Activated CD8-positive, alpha-beta memory T cell treated with anti-CD3 and anti-CD28 coated beads for 36 hours (primary cell): ENCODE data around the gene VEPH1. TPM values are rescaled to one million over a fixed set of nuclear protein-coding genes. Genes with fewer than 3 reads are reported as not detected.

Experiments
- CTCF ChIA-PET: fragments of 350-600 bp; sonication (Branson Sonifier 250); formaldehyde crosslinking; loops from one replicate; lab custom pipeline; 2021; ENCODE audit warnings: antibody characterized with exemption; lab: Charles Lee
- POLR2A ChIA-PET: fragments of 350-600 bp; sonication (Branson Sonifier 250); formaldehyde crosslinking; loops from one replicate; lab custom pipeline; 2021; ENCODE audit warnings: antibody characterized with exemption; lab: Charles Lee
- total RNA-seq, 2 experiments: library from RNA; stranded (reverse); gene quantifications; one replicate each; pipeline ENCODE4 v1.2.3, GENCODE V29; 2021

VEPH1 gene
- total RNA-seq, 2 experiments from 2014 or later: not detected

- POLR2A ChIA-PET: no interaction called here
- CTCF ChIA-PET: no interaction called here
These were observed 24.1 kb upstream of the VEPH1 start for GRCh38 chr3:157527131-157527881.

DNA sequence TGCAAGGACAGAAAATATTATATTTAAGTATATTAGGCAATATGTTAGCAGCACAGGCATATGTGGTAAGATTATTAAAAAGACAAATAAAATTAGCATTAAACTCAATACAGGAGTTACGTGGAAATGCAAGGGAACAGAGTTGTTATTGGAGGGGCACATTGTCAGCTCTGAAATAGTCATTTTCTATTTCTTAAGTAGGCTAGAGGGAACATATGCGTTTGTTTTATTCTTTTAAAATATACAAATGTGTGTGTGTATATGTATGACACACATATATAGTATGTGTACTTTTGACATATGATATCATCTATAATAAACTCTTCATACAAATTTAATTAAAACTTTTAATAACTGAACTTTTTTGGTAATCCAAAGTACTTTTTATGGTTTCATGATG is 22.8 kb upstream of the VEPH1 start:
- CTCF ChIA-PET: no interaction called here
- POLR2A ChIA-PET: no interaction called here

- POLR2A ChIA-PET: no interaction called here
- CTCF ChIA-PET: interaction anchor here (1.5 kb wide), 1 partner anchor 9 kb away, joined by 4 read pairs; no protein-coding TSS in a partner anchor
These were observed 20.6 kb upstream of the VEPH1 start for GRCh38 chr3:157523814-157524213.

GRCh38 chr3:157522648-157523047 is 19.4 kb upstream of the VEPH1 start:
- CTCF ChIA-PET: no interaction called here

GRCh38 chr3:157520485-157521150 is 17.4 kb upstream of the VEPH1 start:
- CTCF ChIA-PET: no interaction called here
- POLR2A ChIA-PET: no interaction called here

More at GRCh38 chr3:157522648-157523047, 19.4 kb upstream of the VEPH1 start:
- POLR2A ChIA-PET: no interaction called here

GRCh38 chr3:157518881-157519280 is 15.7 kb upstream of the VEPH1 start:
- POLR2A ChIA-PET: no interaction called here
- CTCF ChIA-PET: no interaction called here

- ChIA-PET CTCF (no interaction called here), POLR2A (no interaction called here)
These were observed 13.7 kb upstream of the VEPH1 start for GRCh38 chr3:157516928-157517327.

DNA sequence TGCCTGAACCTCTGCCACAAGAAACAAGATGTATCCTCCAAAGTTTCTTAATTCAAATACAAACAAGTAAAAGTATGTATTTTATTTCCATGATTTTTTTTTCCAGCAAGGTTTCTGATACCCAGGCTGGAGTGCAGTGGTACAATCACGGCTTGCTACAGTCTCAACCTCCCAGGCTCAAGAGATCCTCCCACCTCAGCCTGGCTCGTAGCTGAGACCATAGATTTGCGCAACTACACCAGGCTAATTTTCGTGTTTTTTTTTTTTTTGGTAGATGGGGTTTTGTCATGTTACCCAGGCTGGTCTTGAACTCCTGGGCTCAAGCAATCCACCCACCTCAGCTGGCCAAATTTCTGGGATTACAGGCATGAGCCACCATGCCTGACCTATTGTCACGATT is 12.2 kb upstream of the VEPH1 start:
- CTCF ChIA-PET: no interaction called here

DNA sequence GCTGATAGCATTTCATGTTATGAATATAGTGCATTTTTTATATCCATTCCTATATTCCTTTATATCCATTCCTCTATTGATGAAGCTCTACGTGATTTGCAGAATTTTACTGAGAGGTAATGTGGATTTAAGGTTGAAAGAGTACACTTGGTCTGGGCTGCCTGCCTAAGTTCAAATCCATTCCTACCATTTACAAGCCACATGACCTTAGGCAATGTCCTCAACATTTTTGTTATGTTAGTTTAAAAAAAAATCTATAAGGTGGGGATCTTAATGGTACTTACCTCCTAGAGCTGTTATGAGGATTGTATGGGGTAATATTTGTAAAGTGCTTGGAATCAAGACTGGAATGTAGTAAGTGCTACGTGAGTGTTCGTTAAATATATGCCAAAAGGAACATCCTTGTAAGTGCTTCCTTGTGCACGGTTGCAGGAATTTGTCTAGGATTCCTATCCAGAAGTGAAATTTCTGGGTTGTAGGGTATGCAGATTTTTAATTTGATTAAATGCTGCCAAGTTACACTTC is 11.2 kb upstream of the VEPH1 start:
- CTCF ChIA-PET: no interaction called here
- POLR2A ChIA-PET: no interaction called here

More for the DNA sequence above, 12.2 kb upstream of the VEPH1 start:
- POLR2A ChIA-PET: no interaction called here

- ChIA-PET CTCF (no interaction called here), POLR2A (no interaction called here)
These were observed 10.4 kb upstream of the VEPH1 start for GRCh38 chr3:157513585-157513984.

GRCh38 chr3:157512534-157512933 is 9.3 kb upstream of the VEPH1 start:
- ChIA-PET POLR2A (no interaction called here), CTCF (no interaction called here)

DNA sequence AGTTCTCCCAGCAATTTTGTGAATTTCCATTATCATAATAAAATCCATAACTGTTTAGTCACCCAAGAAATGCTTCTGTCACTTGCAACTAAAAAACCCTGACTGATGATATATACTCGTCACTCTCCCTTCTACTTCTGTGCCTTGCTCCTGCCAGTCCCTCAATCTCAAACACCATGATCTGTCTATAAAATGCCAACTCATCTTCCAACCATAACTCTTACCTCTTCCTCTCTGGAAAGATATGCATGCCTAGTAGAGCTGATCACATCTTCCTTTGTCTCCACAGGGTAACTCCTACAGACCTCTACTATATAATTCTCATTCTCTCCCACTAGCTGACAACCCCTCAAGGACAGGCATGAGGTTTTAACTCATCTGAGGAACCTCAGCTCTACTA is 5.2 kb upstream of the VEPH1 start:
- POLR2A ChIA-PET: no interaction called here
- CTCF ChIA-PET: no interaction called here

GRCh38 chr3:157501863-157502262 is 1.4 kb downstream of the VEPH1 start:
- ChIA-PET POLR2A (no interaction called here), CTCF (no interaction called here)

DNA sequence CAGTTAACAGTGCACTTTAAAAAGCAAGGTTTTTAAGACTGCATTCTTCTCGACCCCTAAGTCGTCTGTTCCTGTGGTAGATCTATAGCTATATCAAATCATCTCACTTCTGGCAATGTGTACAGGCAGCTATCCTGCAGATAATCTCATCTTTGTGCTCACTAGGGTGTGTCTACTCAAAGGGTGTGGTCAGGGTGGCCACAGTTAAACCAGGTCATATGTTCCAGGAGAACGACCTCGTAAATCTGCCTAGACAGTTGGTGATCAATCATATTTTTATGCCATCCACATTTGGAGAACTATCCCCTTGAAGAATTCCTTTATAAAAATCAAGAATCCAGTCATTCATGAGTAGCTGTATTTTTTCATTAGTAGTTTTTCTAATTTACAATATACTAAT is 3.0 kb downstream of the VEPH1 start:
- CTCF ChIA-PET: no interaction called here
- POLR2A ChIA-PET: no interaction called here

DNA sequence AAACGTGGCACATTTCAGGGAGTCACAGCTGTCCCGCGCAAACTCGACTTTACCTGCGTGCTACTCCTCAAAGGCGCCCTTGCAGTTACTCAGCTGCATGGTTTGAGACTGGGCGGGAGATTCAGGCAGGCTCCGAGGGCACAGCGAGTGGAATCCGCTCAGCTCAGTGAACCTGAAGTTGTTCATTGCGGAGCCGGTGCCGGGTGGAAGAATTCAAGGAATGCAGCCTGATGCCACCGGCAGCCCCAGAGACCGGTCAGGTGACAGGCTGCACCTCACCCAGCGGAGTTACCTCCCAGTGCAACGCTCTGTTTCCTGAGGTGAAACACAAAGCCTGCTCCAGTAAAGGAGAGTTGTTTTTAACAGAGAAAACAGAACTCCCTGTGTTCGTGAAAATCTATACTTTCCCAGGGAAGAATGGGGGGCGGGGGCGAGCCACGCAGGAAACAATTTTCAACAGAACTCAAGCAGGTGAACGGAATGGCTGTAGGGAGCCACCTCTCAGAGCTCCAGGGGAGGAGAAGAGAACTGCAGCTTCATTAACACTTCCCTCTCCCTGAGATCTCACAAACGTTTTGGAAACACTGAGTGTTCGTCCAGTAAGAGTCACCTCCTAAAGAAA is 3.8 kb downstream of the VEPH1 start:
- ChIA-PET POLR2A (no interaction called here), CTCF (no interaction called here)

DNA sequence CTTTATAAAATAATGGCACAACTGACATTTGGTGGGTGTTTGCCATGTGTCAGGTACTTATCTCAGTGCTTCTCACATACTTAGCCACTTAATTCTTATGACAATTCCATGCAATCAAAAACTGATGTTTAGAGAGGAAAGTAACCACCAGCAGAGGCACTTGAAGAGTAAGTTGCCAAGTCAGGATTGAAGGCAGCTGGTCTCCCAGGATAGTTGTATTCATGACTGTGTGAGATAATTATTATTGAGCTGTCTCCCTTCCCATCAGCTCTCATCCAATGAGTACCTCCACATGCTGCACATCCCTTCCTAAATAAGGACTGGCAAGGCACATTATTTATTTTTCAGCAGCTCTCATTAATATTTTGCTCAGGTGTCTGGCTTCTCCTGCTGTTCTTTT is 4.8 kb downstream of the VEPH1 start:
- ChIA-PET CTCF (no interaction called here), POLR2A (no interaction called here)

- POLR2A ChIA-PET: no interaction called here
- CTCF ChIA-PET: no interaction called here
These were observed 7.4 kb downstream of the VEPH1 start for GRCh38 chr3:157495846-157496245.

- POLR2A ChIA-PET: no interaction called here
- CTCF ChIA-PET: no interaction called here
These were observed 8.5 kb downstream of the VEPH1 start for GRCh38 chr3:157494581-157495281.

GRCh38 chr3:157493627-157494550 is 9.3 kb downstream of the VEPH1 start:
- POLR2A ChIA-PET: no interaction called here
- CTCF ChIA-PET: no interaction called here
